T-cell (primary cell): Measurements from ENCODE around the gene SIRT7. TPM values are rescaled to one million over a fixed set of nuclear protein-coding genes. Genes with fewer than 3 reads are reported as not detected.

Source experiments
- ATAC-seq, 4 experiments: fragments of 200-7000 bp in 3 of 4; fragments of 150-1000 bp in 1 of 4; cut with Tn5 transposase; replicated peaks in 1 of 4; 1 replicate in 3 of 4; 2 replicates in 1 of 4; pipeline ENCODE4 v1.10.0; 2021; ENCODE audit warnings: moderate library complexity in 3 of 4, mild to moderate bottlenecking in 2 of 4, moderate number of reproducible peaks in 1 of 4
- CTCF ChIA-PET, 2 donors: fragments of 300-600 bp; sonication (Branson Sonifier 250); formaldehyde crosslinking; loops; one replicate each; lab custom pipeline; 2022; ENCODE audit warnings: antibody characterized with exemption in 2 of 2; lab: Charles Lee
- POLR2A ChIA-PET, 2 donors: fragments of 300-600 bp; sonication (Branson Sonifier 250); formaldehyde crosslinking; loops; one replicate each; lab custom pipeline; 2022; ENCODE audit warnings: antibody characterized with exemption in 2 of 2; lab: Charles Lee
- DNase-seq, 35 experiments: peaks; one replicate each; pipeline versions ENCODE4 v3.0.0 to v3.0.0-alpha.2; 2013 to 2023
- H3K27ac ChIP-seq: one replicate; pipeline ENCODE4 v1.5.1; 2013; ENCODE audit warnings: low read length
- H3K27me3 ChIP-seq, 2 experiments: replicated peaks in 1 of 2; 1 replicate in 1 of 2; 2 replicates in 1 of 2; pipeline versions ENCODE4 v1.6.1 to v1.7.0; 2013; ENCODE audit warnings: low read length in 1 of 2, mixed read lengths in 1 of 2; ENCODE audit not compliant: control insufficient read depth in 2 of 2, insufficient read depth in 2 of 2; ENCODE audit errors: extremely low read depth in 1 of 2
- H3K36me3 ChIP-seq, 2 donors: 1 replicate in 1 of 2; 2 replicates in 1 of 2; pipeline versions ENCODE4 v1.6.1 to v1.7.0; 2013; ENCODE audit warnings: low read length in 1 of 2; ENCODE audit not compliant: control insufficient read depth in 2 of 2, insufficient read depth in 1 of 2; ENCODE audit errors: extremely low read depth in 1 of 2
- H3K4me1 ChIP-seq, 2 experiments: 1 replicate in 1 of 2; 2 replicates in 1 of 2; pipeline versions ENCODE4 v1.6.1 to v1.7.0; 2013; ENCODE audit warnings: low read length in 2 of 2, mixed read lengths in 1 of 2; ENCODE audit not compliant: insufficient read depth in 2 of 2, control insufficient read depth in 1 of 2; ENCODE audit errors: extremely low read depth in 1 of 2
- H3K4me3 ChIP-seq, 2 donors: 1 replicate in 1 of 2; 2 replicates in 1 of 2; pipeline versions ENCODE4 v1.5.1 to v1.7.0; 2013; ENCODE audit warnings: mild to moderate bottlenecking in 2 of 2, low read length in 1 of 2, moderate library complexity in 1 of 2; ENCODE audit not compliant: control insufficient read depth in 1 of 2; ENCODE audit errors: extremely low read depth in 1 of 2
- H3K9me3 ChIP-seq: 2 replicates; pipeline ENCODE4 v1.7.0; 2013
- H3K27ac Mint-ChIP-seq, 2 donors: one replicate each; pipeline ENCODE4 v1.8.0; 2020 to 2021; ENCODE audit warnings: mild to moderate bottlenecking in 2 of 2, mixed read lengths in 2 of 2
- H3K27me3 Mint-ChIP-seq, 2 donors: one replicate each; pipeline ENCODE4 v1.8.0; 2021 to 2022; ENCODE audit warnings: mixed read lengths in 2 of 2
- H3K36me3 Mint-ChIP-seq: one replicate; pipeline ENCODE4 v1.8.0; 2021; ENCODE audit warnings: mixed read lengths
- H3K4me1 Mint-ChIP-seq, 3 donors: one replicate each; pipeline ENCODE4 v1.8.0; 2020 to 2022; ENCODE audit warnings: mixed read lengths in 3 of 3, mild to moderate bottlenecking in 1 of 3
- H3K4me3 Mint-ChIP-seq, 3 donors: one replicate each; pipeline ENCODE4 v1.8.0; 2020 to 2022; ENCODE audit warnings: mild to moderate bottlenecking in 3 of 3, mixed read lengths in 3 of 3, moderate library complexity in 3 of 3
- H3K9me3 Mint-ChIP-seq, 3 donors: one replicate each; pipeline ENCODE4 v1.8.0; 2020 to 2022; ENCODE audit warnings: mixed read lengths in 3 of 3
- WGBS: methylation state at CpG from one replicate; pipeline ENCODE4 v1.1.5; 2013; ENCODE audit warnings: missing lambda C conversion rate; ENCODE audit not compliant: insufficient coverage; 5-methylcytosine and 5-hydroxymethylcytosine counted together
- total RNA-seq, 35 experiments: library from RNA in 6 of 35; stranded (reverse) in 6 of 35; fragments of 120-200 nt in 1 of 35; gene quantifications; one replicate each; pipeline versions ENCODE4 v1.2.1 to v1.2.4 and lab custom pipeline; 2013 to 2026

The SIRT7 gene
- total RNA-seq, 5 donors from 2014 or later (not counting 1 experiment from before 2014, with no cell fraction given): 54.3 to 96.2 (median 77.4) TPM

DNA sequence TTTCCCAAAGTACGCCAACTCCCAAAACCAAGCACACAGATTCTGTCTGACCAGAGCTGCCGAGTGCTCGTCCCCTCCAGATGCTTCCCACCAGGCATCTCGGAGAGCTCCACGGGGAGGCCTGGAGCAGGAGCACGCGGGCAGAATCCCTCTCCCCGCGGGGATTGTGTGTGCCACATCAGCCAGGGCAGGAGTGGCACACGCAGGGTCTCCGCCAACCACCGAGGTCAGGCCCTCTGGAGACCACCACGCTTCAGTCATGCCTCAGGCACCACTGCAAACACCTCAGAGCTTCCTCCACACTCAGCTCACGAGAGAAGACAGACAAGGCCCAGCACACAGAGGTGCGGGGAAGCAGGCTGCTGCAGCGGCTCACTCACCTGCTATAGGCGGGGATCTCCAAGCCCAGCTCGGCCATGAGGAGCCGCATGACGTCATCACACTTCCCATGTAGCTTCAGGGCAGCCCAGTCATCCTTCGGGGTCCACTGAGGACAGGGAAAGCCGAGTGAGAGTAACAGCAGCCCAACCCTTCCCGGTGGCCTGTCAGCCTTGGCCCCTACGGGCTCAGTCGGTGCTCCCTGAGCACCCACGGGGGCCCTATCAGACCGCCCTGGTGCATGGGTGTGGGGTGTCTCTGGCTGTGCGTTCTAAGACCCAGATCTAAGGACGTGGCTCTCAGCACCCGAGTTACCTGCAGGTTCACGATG is 4.4 kb downstream of the SIRT7 start:
- 95% methylated on average over 26 of the region's 31 CpGs for WGBS
- Mint-ChIP-seq H3K27me3 (no peaks in the 10 kb centered on the region), H3K9me3 (no peaks in the 10 kb centered on the region), H3K4me3 (no peak overlapping the region), H3K27ac (peak overlapping the region in 1 of 2 donors; percentile 48), H3K4me1 (peaks cover 25 to 34% (median 30%) of the 10 kb centered on the region in 3 donors), H3K36me3 (peaks cover 21% of the 10 kb centered on the region)
- Histone ChIP-seq H3K27ac (no peak overlapping the region), H3K27me3 (no peaks in the 10 kb centered on the region), H3K36me3 (peaks cover 27 to 49% of the 10 kb centered on the region in 2 donors), H3K4me3 (no peak overlapping the region), H3K4me1 (peaks cover 18 to 55% of the 10 kb centered on the region in 2 experiments), H3K9me3 (no peaks in the 10 kb centered on the region)
- DNase-seq (no peak), ATAC-seq (no peak)
- CTCF ChIA-PET: no interaction called here
- POLR2A ChIA-PET: no interaction called here

DNA sequence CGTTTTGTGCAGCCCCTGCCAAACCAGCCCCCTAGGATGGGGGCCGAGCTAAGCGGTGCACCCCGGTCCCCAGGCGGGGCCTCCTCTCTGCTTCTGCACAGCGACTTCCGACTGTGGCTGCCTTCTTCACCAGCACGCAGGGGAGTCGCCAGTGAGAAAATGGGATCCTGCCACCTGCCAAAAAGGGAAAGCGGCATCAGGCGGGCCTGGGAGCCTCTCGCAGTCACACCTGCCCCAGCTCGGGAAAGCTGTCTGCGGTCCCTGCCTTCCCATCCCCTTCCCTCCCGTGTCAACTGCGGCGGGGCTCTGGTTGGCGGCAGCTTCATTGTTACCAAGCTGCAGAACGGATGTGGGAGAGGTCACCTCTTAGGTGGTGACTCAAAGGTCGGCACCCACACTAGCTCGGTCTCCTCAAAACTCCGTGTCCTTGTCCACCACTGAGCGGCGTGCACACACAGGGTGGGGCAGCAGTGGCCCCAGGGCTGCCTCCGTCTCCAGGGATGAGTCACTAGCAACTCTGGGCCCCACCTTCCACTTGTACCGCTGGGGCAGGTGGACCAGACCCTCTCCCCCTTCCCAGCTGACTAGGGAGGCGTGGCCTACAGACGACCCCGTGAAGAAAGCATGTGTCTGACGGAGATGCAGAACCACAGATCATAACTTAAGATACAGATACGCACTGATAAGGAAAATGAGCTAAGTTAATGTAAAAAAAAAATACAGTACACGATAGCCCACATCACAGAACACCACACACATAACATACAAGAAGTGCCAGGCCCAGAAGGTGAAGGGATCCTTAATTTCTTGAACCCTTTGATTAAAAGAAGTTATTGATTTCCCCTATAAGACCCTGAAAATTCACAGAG is 5.3 kb downstream of the SIRT7 start:
- no peak overlapping the region for H3K4me3 ChIP-seq
- no peaks in the 10 kb centered on the region for H3K27me3 ChIP-seq
- over 99% methylated on average over 11 of the region's 32 CpGs for WGBS
- ATAC-seq: no peak
- Mint-ChIP-seq H3K9me3 (no peaks in the 10 kb centered on the region), H3K4me3 (peak overlapping the region; percentile 31 to 69 (median 41)), H3K36me3 (peaks cover 21% of the 10 kb centered on the region), H3K27ac (peak overlapping the region in 1 of 2 donors; percentile 48), H3K27me3 (no peaks in the 10 kb centered on the region), H3K4me1 (peaks cover 18 to 27% (median 24%) of the 10 kb centered on the region in 3 donors)
- ChIA-PET CTCF (no interaction called here), POLR2A (no interaction called here)
- peaks cover 13 to 50% of the 10 kb centered on the region in 2 experiments for H3K4me1 ChIP-seq
- no peak overlapping the region for H3K27ac ChIP-seq
- no peak for DNase-seq
- peaks cover 34 to 58% of the 10 kb centered on the region in 2 donors for H3K36me3 ChIP-seq
- no peaks in the 10 kb centered on the region for H3K9me3 ChIP-seq

DNA sequence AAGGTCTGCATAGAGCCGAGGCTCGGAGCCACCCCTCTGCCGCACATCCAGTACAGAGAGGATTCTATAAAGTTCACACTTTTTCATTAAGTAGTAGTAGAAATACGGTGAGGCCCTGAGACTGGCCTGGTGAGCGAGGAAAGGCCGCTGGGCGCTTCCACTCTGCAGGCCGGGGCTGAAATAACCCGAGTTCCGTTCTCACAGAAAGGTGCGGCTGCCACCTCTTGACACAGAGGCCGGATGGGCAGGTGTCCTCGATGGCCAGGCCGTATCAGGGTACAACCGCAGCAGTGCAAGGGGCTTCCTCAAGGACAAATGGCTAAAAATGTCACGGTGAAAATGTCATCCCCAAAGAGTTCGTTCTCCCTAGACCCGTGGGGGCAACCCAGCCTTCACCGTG is 6.0 kb downstream of the SIRT7 start:
- H3K4me3 ChIP-seq: peak overlapping the region in 1 of 2 donors; percentile 32
- H3K4me3 Mint-ChIP-seq: peak overlapping the region; percentile 41 to 69 (median 52)
- no peaks in the 10 kb centered on the region for H3K27me3 ChIP-seq
- peaks cover 40 to 62% of the 10 kb centered on the region in 2 donors for H3K36me3 ChIP-seq
- H3K27me3 Mint-ChIP-seq: no peaks in the 10 kb centered on the region
- WGBS: 87% methylated on average over 16 of the region's 19 CpGs
- peaks cover 21% of the 10 kb centered on the region for H3K36me3 Mint-ChIP-seq
- H3K4me1 ChIP-seq: peaks cover 9 to 45% of the 10 kb centered on the region in 2 experiments
- H3K27ac ChIP-seq: peak overlapping the region; percentile 47
- H3K4me1 Mint-ChIP-seq: peaks cover 13 to 22% (median 20%) of the 10 kb centered on the region in 3 donors
- DNase-seq (no peak), ATAC-seq (no peak)
- H3K27ac Mint-ChIP-seq: peak overlapping the region in 1 of 2 donors; percentile 69
- H3K9me3 Mint-ChIP-seq: no peaks in the 10 kb centered on the region
- POLR2A ChIA-PET: no interaction called here
- no peaks in the 10 kb centered on the region for H3K9me3 ChIP-seq
- CTCF ChIA-PET: no interaction called here

GRCh38 chr17:81911277-81911961 is 6.6 kb downstream of the SIRT7 start, which contains the start of gene PCYT2:
PCYT2 (minus strand) TSS chr17:81911399; CDS start chr17:81911355, 44 bp downstream.
- peak within 1 kb of the TSS; percentile 69 to 85 (median 82) for H3K4me3 Mint-ChIP-seq
- ATAC-seq: peak; percentile 90 to 94 (median 92)
- no peaks in the 10 kb centered on the region for H3K27me3 Mint-ChIP-seq
- peaks cover 21% of the 10 kb centered on the region for H3K36me3 Mint-ChIP-seq
- peaks cover 7 to 18% (median 14%) of the 10 kb centered on the region in 3 donors for H3K4me1 Mint-ChIP-seq
- peaks cover 45 to 68% of the 10 kb centered on the region in 2 donors for H3K36me3 ChIP-seq
- no peaks in the 10 kb centered on the region for H3K27me3 ChIP-seq
- H3K9me3 ChIP-seq: no peaks in the 10 kb centered on the region
- peak; percentile 75 to 96 (median 89) for DNase-seq
- peak within 1 kb of the TSS; percentile 52 to 69 for H3K27ac Mint-ChIP-seq
- WGBS: 12% methylated on average over 30 of the region's 84 CpGs
- no peaks in the 10 kb centered on the region for H3K9me3 Mint-ChIP-seq
- ChIA-PET CTCF (no interaction called here), POLR2A (no interaction called here)
- peaks cover 5 to 39% of the 10 kb centered on the region in 2 experiments for H3K4me1 ChIP-seq
- peak within 1 kb of the TSS; percentile 70 to 90 for H3K4me3 ChIP-seq
- H3K27ac ChIP-seq: peak within 1 kb of the TSS; percentile 47

DNA sequence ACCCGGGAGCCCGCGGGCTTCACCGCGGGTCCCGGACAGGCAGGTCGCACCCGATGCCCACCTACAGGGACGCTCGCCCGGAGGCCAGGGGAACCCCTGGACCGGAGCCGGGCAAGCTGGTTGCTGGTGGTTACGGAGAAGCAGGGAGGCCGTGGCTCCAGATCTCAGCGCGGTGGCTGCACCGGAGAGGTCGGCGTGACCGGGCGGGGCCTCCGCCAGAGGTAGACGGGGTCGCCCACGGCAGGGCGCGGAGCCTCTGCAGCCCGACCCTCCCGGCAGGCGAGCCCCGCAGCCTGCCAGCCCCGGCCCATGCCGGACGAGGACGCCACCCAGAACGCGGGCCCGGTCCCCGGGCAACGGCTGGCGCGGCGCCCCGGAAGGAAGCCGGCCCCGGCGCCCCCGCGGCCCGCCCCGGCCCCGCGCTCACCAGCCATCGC is 7.1 kb downstream of the SIRT7 start:
- H3K4me3 Mint-ChIP-seq: peak overlapping the region; percentile 69 to 85 (median 82)
- peak in 1 of 35 experiments; percentile 7 for DNase-seq
- H3K4me3 ChIP-seq: peak overlapping the region; percentile 70 to 90
- no peaks in the 10 kb centered on the region for H3K9me3 Mint-ChIP-seq
- H3K4me1 Mint-ChIP-seq: peaks cover 7 to 14% (median 10%) of the 10 kb centered on the region in 3 donors
- H3K27me3 ChIP-seq: no peaks in the 10 kb centered on the region
- H3K27ac Mint-ChIP-seq: no peak overlapping the region
- POLR2A ChIA-PET: no interaction called here
- WGBS: under 1% methylated on average over 53 of the region's 55 CpGs
- CTCF ChIA-PET: no interaction called here
- H3K36me3 ChIP-seq: peaks cover 46 to 73% of the 10 kb centered on the region in 2 donors
- H3K36me3 Mint-ChIP-seq: peaks cover 17% of the 10 kb centered on the region
- peaks cover 5 to 33% of the 10 kb centered on the region in 2 experiments for H3K4me1 ChIP-seq
- H3K9me3 ChIP-seq: no peaks in the 10 kb centered on the region
- no peak overlapping the region for H3K27ac ChIP-seq
- H3K27me3 Mint-ChIP-seq: no peaks in the 10 kb centered on the region
- peak in 3 of 4 experiments; percentile 59 to 67 (median 60) for ATAC-seq
